Activated effector memory CD4-positive, alpha-beta T cell treated with anti-CD3 and anti-CD28 coated beads, Interleukin-2, amount 50 U/mL, for 16 hours (primary cell): ENCODE results near the gene HOOK1.
"Not testable (repeated sequence)": the region's sequence is repeated elsewhere in the genome, so short reads cannot be mapped to it uniquely, and the experiment has no call there.

Experiments used
- DNase-seq: peaks from one replicate; pipeline ENCODE4 v3.0.0-alpha.2; 2020

HOOK1 gene

GRCh38 chr1:59897165-59897564 is 82.4 kb downstream of the HOOK1 start:
- no peak for DNase-seq

DNA sequence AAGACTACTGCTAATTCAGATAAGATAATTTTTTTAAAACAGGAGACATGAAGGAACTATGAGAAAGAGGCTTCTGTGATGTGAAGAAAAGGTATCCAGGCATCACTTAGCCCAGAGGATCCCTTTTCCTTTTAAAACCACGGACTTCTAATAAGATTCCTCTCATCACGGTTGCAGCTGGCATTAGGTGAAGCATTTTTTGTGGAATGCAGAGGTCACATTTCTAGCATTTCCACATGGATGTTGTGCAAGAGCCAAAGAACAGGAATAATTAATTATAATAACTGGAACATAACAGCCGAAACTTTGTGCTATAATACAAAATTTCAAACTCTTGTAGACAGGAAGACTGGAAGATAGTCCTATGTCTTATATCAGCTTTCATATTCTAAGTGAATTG is 84.2 kb downstream of the HOOK1 start:
- DNase-seq: no peak

GRCh38 chr1:59900640-59901039 is 85.9 kb downstream of the HOOK1 start:
- DNase-seq: no peak

- no peak for DNase-seq
Measured at GRCh38 chr1:59901770-59902388, 87.1 kb downstream of the HOOK1 start.

DNA sequence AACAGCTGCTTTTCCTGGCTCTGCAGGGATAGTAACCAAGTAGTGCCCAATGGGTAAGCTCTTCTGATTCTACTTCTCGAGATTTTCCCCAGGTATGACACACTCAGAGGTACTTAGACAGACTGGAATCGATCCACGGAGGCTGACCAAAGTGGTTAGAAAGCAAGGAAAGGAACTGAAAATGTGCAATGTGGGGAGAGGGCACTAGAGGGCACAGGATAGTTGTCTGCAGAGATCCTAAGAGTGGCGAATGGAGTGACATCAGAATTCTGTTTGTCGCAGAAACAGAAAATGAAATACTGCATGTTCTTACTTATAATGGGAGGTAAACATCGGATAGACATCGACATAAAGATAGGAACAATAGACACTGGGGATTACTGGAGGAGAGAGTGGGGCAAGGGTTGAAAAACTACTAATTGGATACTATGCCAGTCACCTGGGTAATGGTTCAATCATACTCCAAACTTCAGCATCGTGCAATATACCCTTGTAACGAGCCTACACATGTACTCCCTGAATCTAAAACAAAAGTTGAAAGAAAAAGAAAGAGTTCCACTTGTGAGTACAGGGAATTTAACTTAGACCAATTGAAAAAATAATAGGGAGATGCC is 88.5 kb downstream of the HOOK1 start:
- DNase-seq: no peak

- DNase-seq: no peak
Measured at GRCh38 chr1:59906931-59907330, 92.2 kb downstream of the HOOK1 start.

- DNase-seq: no peak
Measured at GRCh38 chr1:59908084-59908483, 93.3 kb downstream of the HOOK1 start.

- DNase-seq: no peak
Measured at GRCh38 chr1:59908682-59909081, 93.9 kb downstream of the HOOK1 start.

- DNase-seq: not testable (repeated sequence)
Measured at GRCh38 chr1:59914791-59915286, 100.1 kb downstream of the HOOK1 start.

GRCh38 chr1:59915516-59915915 is 100.8 kb downstream of the HOOK1 start:
- no peak for DNase-seq

DNA sequence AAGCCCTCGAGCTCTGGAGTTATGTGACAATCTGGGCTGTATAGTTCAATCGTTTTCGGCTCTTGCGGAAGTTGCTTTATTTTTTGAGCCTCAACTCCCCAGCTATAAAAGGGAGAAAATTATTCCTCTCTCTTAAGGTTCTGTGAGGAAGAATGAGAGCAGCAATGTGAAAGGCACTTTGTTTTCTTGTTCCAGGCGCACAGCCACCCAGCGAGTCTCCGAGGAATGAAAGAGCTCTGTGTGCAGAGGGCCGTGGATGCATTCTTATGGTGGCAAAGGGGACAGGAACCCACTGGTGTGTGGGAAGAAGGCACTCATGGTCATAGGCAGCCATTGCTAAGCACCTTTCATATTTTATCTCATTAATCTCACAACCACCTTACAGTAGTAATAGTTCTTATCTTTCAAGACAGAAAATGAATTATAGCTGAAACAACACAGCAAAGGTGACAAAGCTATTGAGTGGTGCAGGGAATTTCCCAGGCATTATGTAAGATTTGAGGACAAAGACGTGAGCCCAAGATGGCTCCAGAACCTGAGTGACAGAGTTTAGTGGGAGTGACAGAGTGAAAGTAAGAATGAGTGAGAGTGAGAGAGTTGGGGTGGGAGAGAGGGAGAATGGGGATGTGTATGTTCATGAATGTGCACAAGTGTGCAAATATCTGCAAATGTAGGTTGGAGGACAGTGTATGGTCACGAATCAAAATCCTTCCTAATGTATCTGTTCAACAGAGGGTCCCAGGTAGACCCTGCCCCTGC is 102.5 kb downstream of the HOOK1 start:
- no peak for DNase-seq

DNA sequence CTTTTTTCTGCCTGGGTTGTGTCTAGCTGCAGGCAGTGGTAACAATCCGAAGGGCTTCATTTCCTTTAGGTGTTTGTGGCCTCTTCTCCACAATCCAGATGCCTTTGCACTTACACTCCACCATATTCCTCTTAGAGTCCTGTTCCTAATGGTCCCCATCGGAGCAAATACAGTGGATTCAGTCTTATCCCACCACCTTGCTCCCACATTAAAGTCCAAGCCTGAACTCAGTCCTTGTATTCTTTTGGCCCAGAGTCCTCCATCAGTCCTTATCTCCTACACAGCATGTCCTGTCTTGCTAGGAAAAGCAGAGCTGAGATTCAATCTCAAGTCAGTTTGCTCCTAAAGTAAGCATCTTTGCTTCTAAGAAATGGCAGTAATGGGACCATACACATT is 103.0 kb downstream of the HOOK1 start:
- no peak for DNase-seq

DNA sequence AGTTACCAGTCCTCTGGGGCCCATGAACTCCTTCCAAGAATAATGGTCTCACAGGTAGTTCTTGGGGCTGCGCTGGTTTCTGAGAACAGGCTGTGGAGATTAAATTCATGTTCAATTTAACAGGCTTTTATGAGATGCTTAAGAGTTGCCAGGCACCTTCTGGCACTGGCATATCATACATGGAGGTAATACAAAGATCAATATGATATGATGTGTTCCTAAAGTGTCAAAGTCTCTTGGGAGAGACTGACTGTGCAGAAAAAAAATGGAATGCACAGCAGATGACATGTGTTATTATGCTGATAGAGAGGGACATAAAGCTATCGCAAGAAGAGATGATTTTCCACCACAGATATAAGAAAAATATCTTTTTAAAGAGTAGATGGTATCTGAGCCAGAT is 105.0 kb downstream of the HOOK1 start:
- DNase-seq: no peak

DNA sequence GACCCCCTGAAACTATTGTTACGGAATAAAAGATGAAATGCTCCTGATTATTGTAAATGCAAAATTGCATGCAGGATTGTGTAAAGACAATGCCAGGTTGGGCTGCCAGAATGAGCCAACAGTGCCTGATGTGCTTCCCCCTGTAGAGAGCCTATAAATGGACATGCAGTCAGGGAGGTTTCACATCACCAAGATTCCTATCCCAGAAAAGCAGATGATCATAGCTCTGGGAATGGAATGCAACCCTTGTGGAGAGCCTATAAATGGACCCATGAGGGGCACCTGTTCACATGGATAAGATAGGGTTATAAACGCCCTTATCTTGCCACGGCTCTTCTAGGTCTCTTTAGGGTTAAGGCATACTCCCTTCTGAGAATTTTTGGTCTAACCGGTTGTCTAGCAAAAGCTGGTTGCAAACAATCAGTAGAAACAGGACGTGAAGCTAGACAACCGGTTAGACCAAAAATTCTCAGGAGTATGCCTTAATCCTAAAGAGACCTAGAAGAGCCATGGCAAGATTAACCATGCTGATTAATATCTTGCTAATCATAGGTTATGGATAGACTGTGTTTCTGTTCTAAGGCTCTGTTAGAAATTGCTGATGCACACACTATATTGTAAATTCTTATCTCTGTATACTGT is 106.6 kb downstream of the HOOK1 start:
- DNase-seq: not testable (repeated sequence)

DNA sequence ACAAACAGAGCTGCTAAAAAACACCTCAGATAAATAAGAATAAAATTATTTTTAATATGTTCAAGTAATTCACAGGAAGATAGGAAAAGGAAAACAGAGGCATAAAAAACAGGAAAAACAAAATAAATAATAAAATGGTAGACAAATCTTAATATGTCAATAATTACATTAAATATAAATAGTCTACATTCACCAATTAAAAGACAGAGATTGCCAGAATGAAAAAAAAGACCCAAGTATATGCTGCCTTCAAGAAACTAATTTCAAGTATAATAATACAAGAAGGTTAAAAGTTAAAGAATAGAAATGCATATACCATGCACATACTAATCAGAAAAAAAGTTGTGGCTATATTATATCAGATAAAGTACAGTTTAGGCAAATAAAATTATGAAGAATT is 109.9 kb downstream of the HOOK1 start:
- no peak for DNase-seq
